ENCODE measurements around the gene DYNC1I2. TPM values are rescaled to one million over a fixed set of nuclear protein-coding genes. Genes with fewer than 3 reads are reported as not detected.

The DYNC1I2 gene
- total RNA-seq, 1 donor from 2014 or later, result 121 TPM

- Histone ChIP-seq H2AFZ (ENCODE audit: low read depth, low read length) (no peak overlapping the region), H3K36me3 (ENCODE audit: insufficient read depth, low read length) (no peaks in the 10 kb centered on the region), H3K9me3 (ENCODE audit: insufficient read depth, low read depth, low read length) (no peaks in the 10 kb centered on the region), H3K4me2 (ENCODE audit: low read length) (no peak overlapping the region), H3K27me3 (ENCODE audit: insufficient read depth, low read length) (peaks cover 5% of the 10 kb centered on the region), H3K79me2 (ENCODE audit: insufficient read depth, low read length) (no peaks in the 10 kb centered on the region), H3K4me1 (ENCODE audit: insufficient read depth, low read length) (no peaks in the 10 kb centered on the region), H4K20me1 (ENCODE audit: insufficient read depth, low read length) (no peaks in the 10 kb centered on the region), H3K4me3 (ENCODE audit: insufficient read depth, low read depth, low read length) (no peak overlapping the region), H3K27ac (ENCODE audit: low read depth, low read length) (no peak overlapping the region), H3K9ac (ENCODE audit: low read length) (no peak overlapping the region)
- Mint-ChIP-seq H3K4me1 (ENCODE audit: low read depth, unreplicated experiment) (peaks cover 1% of the 10 kb centered on the region), H3K36me3 (ENCODE audit: low read depth, unreplicated experiment) (no peaks in the 10 kb centered on the region), H3K27me3 (ENCODE audit: low read depth, unreplicated experiment) (no peaks in the 10 kb centered on the region), H3K9me3 (ENCODE audit: unreplicated experiment) (no peaks in the 10 kb centered on the region), H3K27ac (ENCODE audit: unreplicated experiment) (no peak overlapping the region), H3K4me3 (ENCODE audit: unreplicated experiment) (no peak overlapping the region)
- TF ChIP-seq CTCF (IDR thresholded peaks at IDR 0.05; ENCODE audit: insufficient read depth, low read depth, low read length), result no peak
- TF ChIP-seq EZH2 (IDR thresholded peaks at IDR 0.05; ENCODE audit: insufficient read depth, low read length), result no peak
- FAIRE-seq, result no peak
- no peak for DNase-seq (ENCODE audit: low read depth)
Measured at GRCh38 chr2:171678619-171679018, 8.7 kb upstream of the DYNC1I2 start.

- Histone ChIP-seq H3K27me3 (ENCODE audit: insufficient read depth, low read length) (no peaks in the 10 kb centered on the region), H3K27ac (ENCODE audit: low read depth, low read length) (peak overlapping the region; percentile 92), H3K9ac (ENCODE audit: low read length) (peak overlapping the region; percentile 96), H2AFZ (ENCODE audit: low read depth, low read length) (peak overlapping the region; percentile 92), H4K20me1 (ENCODE audit: insufficient read depth, low read length) (peaks cover 33% of the 10 kb centered on the region), H3K9me3 (ENCODE audit: insufficient read depth, low read depth, low read length) (no peaks in the 10 kb centered on the region), H3K79me2 (ENCODE audit: insufficient read depth, low read length) (peaks cover 56% of the 10 kb centered on the region), H3K4me1 (ENCODE audit: insufficient read depth, low read length) (no peaks in the 10 kb centered on the region), H3K36me3 (ENCODE audit: insufficient read depth, low read length) (peaks cover 7% of the 10 kb centered on the region), H3K4me3 (ENCODE audit: insufficient read depth, low read depth, low read length) (peak overlapping the region; percentile 99), H3K4me2 (ENCODE audit: low read length) (peak overlapping the region; percentile 89)
- H3K27ac Mint-ChIP-seq (ENCODE audit: unreplicated experiment), result peak overlapping the region; percentile 97
- DNase-seq (ENCODE audit: low read depth) (peak; percentile 23), FAIRE-seq (peak; percentile 45)
- H3K9me3 Mint-ChIP-seq (ENCODE audit: unreplicated experiment), result no peaks in the 10 kb centered on the region
- H3K27me3 Mint-ChIP-seq (ENCODE audit: low read depth, unreplicated experiment), result no peaks in the 10 kb centered on the region
- TF ChIP-seq EZH2 (IDR thresholded peaks at IDR 0.05; ENCODE audit: insufficient read depth, low read length) (no peak), CTCF (IDR thresholded peaks at IDR 0.05; ENCODE audit: insufficient read depth, low read depth, low read length) (no peak)
- peaks cover 7% of the 10 kb centered on the region for H3K4me1 Mint-ChIP-seq (ENCODE audit: low read depth, unreplicated experiment)
- peak overlapping the region; percentile 98 for H3K4me3 Mint-ChIP-seq (ENCODE audit: unreplicated experiment)
- H3K36me3 Mint-ChIP-seq (ENCODE audit: low read depth, unreplicated experiment), result no peaks in the 10 kb centered on the region
Measured at GRCh38 chr2:171688129-171688465, 828 bp downstream of the DYNC1I2 start.

GRCh38 chr2:171692331-171692730, 5.1 kb downstream of the DYNC1I2 start:
- H3K27me3 ChIP-seq (ENCODE audit: insufficient read depth, low read length), result no peaks in the 10 kb centered on the region
- no peak overlapping the region for H3K27ac ChIP-seq (ENCODE audit: low read depth, low read length)
- H3K27ac Mint-ChIP-seq (ENCODE audit: unreplicated experiment), result no peak overlapping the region
- H3K27me3 Mint-ChIP-seq (ENCODE audit: low read depth, unreplicated experiment), result no peaks in the 10 kb centered on the region
- H3K4me2 ChIP-seq (ENCODE audit: low read length), result no peak overlapping the region
- no peak overlapping the region for H3K9ac ChIP-seq (ENCODE audit: low read length)
- peaks cover 9% of the 10 kb centered on the region for H3K36me3 Mint-ChIP-seq (ENCODE audit: low read depth, unreplicated experiment)
- TF ChIP-seq EZH2 (IDR thresholded peaks at IDR 0.05; ENCODE audit: insufficient read depth, low read length) (no peak), CTCF (IDR thresholded peaks at IDR 0.05; ENCODE audit: insufficient read depth, low read depth, low read length) (no peak)
- H3K4me3 ChIP-seq (ENCODE audit: insufficient read depth, low read depth, low read length), result no peak overlapping the region
- FAIRE-seq, result no peak
- no peak for DNase-seq (ENCODE audit: low read depth)
- no peak overlapping the region for H2AFZ ChIP-seq (ENCODE audit: low read depth, low read length)
- no peaks in the 10 kb centered on the region for H3K9me3 ChIP-seq (ENCODE audit: insufficient read depth, low read depth, low read length)
- no peak overlapping the region for H3K4me3 Mint-ChIP-seq (ENCODE audit: unreplicated experiment)
- peaks cover 20% of the 10 kb centered on the region for H3K36me3 ChIP-seq (ENCODE audit: insufficient read depth, low read length)
- H3K4me1 Mint-ChIP-seq (ENCODE audit: low read depth, unreplicated experiment), result peaks cover 10% of the 10 kb centered on the region
- H4K20me1 ChIP-seq (ENCODE audit: insufficient read depth, low read length), result peaks cover 53% of the 10 kb centered on the region
- H3K4me1 ChIP-seq (ENCODE audit: insufficient read depth, low read length), result no peaks in the 10 kb centered on the region
- H3K79me2 ChIP-seq (ENCODE audit: insufficient read depth, low read length), result peaks cover 98% of the 10 kb centered on the region
- H3K9me3 Mint-ChIP-seq (ENCODE audit: unreplicated experiment), result no peaks in the 10 kb centered on the region
